Stimulated activated CD8-positive, alpha-beta memory T cell treated with anti-CD3 and anti-CD28 coated beads, Interleukin-4, amount 100 ng/mL, for 24 hours (primary cell): ENCODE measurements around the gene WDR90.
A peak's percentile ranks its signal among the peaks of the same experiment; 100 is the strongest.

Experiments used
- DNase-seq: peaks from one replicate; pipeline ENCODE4 v3.0.0-alpha.2; 2020; ENCODE audit warnings: low read depth

Gene WDR90

DNA sequence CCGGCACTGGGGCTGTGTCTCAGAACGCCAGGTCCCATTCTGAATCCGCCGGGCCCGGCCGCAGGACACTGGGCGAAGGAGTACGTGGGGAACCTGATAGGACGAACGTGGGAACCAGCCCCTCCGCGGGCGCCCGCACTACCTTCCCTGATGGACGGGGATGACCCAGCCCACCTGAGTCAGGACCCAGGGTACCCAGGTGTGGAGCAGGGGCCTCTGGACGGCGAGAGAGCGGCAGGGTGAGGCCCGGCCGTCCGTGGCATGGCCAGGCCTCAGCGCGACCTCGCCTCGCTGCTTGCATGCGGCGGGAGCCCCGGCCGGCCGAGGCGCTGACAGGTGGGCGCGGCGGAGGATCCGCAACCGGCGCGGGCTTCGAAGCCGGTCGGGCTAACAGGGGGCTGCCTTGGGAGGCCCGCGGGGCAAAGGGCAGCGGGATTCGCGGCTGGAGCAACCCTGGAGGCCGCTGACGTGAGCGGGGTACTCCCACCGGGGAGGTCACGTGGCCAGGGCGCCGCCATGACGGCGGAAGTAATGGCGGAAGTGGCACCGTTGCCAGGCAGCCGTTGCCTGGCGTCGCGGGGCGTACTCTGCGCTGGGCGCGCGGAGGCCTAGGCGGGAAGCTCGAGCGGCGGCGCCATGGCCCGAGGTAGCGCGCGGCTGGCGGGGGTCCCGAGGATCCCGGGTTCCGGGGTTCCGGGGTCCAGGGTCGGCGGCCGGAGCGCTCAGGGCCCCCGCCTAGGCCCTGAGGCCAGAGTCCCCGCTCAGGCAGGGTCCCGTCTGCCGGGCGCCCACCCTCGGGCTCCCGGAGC, at the start of gene WDR90:
TSS of gene WDR90 (plus strand) at position 585 of the 809 bp plus-strand sequence. CDS start at position 637, 52 bp downstream.
- peak; percentile 93 for DNase-seq

DNA sequence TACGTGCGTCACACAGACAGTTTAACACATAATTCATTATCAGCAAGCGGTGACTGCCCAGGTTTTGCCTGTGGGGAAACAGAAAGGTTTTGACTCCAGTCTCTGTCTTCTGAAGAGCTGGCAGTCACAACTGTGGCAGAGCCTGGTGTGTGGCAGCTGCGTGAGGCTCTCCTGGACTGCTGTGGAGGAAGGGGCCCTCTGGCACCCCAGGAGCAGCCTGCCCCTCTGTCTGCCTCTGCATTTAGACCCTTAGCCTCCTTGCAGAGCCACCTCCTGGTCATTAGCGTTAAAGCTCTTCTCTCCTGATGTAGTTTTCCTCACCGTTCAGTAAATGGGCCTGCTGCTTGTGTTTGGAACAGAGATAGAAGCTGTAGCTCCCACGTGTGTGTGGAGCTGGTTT, 48.4 kb upstream of the WDR90 start:
- DNase-seq: no peak

DNA sequence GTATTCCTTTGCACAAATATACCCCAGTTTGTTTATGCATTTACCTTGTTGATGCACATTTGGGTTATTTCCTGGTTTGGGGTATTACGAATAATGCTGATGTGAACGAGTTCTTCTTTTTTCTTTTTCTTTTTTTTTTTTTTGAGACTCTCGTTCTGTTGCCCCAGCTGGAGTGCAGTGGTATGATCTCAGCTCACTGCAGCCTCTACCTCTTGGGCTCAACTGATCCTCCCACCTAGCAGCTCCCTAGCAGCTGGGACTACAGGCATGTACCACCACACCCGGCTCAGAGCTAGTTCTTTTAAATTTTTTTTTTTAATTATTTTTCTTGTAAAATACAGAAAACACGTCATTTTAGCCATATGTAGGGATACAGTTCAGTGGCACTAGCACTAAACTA, 45.2 kb upstream of the WDR90 start:
- no peak for DNase-seq

DNA sequence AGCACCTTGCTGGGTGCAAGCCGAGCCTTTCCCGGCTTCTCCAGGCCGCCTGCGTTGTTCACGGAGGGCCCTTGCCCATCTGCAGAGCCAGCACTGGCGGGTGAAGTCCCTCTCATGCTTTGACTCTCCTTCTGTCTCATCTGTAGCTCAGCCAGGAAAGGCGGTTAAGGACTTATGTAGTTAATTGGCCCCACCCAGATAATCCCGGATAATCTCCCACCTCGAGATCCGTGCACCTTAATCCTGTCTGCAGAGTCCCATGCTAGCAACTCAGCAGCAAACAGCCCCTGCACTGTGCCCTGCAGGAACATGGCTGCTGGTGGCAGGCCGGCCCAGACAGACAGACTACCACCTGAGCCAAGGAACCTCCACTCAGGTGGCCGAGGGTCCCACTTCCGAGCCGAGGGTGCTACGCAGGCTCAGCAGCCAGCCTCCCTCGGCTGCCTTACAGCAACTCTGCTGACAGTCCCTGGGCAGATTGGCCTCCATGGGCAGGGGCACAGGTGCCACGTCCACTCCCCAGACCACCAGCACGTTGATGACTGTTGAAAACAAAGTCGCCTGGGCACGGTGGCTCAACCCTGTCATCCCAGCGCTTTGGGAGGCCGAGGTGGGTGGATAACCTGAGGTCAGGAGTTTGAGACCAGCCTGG, 42.4 kb upstream of the WDR90 start:
- DNase-seq: no peak

DNA sequence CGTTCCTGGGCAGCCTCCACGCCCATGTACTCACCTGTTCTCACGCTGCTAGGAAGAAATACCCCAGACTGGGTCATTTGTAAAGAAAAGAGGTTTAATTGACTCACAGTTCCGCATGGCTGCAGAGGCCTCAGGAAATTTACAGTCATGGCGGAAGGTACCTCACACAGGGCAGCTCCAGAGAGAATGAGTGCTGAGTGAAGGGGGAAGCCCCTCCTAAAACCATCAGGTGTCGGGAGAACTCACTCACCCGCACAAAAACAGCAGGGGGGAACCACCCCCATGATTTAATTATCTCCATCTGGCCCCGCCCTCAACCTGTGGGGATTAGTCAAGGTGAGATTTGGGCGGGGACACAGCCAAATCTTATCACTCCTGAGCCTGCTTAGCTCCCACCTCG, 41.1 kb upstream of the WDR90 start:
- no peak for DNase-seq

DNA sequence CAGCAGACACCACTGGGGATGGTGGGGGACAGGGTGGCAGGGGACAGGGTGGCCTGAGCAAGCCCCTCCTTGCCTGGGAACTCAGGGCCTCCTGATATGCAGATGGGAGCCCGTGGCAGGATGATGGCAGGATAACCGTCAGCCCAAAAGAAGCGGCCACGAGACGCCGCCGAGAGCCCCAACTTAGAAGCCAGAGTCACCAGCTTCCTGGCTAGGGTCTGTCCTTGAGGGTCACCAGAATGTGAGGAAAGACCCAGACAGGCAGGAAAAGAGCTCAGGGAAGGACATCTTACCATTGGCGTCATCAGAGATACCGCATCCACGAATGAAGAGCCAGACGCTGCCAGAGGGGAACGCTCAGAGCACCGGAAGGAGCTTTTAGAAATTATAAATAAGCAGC, 39.8 kb upstream of the WDR90 start:
- no peak for DNase-seq

DNA sequence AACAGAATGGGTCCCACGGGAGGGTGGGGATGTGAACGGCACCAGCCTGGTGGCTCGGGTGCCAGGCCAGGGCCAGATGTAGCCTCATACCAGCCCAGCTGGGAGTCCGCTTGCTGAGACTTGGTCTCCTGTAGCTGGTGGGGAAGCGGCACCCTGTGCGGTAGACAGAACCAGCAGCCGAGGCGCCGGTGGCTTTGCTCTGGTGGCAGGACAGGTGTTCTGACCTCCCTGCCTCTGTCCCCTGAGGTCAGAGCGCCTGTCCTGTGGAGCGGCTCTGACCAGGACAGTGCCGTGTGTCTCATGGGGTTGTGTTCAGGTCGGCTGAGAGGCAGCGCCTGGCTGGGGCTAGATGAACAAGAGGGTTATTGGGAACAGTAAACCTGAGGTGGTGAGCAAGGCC, 39.2 kb upstream of the WDR90 start:
- DNase-seq: no peak

DNA sequence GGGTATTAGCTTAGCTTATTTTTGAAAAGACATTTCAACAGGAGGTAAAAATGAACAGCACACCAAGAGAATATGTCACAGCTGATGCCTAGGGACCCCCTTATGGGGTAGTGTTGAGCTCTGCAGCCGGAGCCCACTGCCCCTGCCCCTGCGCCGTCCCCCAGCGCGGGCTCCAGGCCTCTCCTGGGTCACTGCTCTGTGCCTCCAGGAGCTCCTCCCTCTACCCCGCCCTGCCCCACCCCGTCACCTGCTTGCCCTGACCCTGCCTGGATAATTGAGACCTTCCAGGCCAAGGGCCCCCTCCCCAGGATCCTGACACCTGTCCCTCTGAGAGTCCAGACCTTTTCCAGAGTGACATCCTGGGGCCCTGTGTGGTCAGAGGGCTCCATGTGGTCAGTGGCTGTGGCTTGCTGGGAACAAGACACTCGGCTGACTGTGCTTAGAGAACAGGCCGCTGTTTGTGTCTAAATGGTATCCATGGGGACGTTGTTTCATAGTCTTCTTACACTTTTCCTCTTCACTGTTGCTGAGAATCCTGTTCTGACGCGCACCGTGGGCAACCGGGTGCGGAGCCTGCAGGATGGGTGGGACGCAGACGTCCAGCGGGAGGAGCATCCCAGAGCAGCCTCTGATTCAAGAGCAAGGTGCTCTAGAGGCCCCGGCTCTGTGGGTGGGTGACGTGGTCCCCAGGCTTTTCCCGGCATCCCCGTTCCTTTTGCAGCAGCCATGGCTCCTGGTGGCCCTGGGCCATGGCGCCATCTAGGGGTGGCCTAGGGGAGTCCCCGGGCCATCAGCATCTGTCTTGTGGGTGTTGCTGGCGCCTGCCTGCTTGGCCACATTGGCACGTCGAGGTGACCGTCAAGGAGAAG, 38.4 kb upstream of the WDR90 start:
- DNase-seq: peak; percentile 55

DNA sequence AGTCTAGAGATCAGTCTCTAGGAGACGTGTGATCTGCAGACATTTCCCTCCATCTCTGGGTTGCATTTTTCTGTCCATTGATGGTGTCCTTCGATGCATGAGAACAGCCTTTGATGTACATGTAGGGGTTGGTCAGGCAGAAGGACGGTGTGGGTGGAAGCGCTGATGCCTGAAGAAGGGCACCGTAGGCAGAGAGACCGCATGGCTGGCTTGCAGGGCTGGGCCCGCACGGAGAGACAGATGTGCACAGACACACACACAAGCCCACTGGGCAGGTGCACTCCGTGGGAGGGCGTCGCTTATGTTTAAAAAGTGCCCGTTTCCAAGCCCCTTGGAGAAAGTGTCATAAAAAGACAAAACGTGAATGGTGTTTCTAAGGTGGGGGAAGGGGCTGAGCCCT, 34.0 kb upstream of the WDR90 start:
- DNase-seq: no peak

DNA sequence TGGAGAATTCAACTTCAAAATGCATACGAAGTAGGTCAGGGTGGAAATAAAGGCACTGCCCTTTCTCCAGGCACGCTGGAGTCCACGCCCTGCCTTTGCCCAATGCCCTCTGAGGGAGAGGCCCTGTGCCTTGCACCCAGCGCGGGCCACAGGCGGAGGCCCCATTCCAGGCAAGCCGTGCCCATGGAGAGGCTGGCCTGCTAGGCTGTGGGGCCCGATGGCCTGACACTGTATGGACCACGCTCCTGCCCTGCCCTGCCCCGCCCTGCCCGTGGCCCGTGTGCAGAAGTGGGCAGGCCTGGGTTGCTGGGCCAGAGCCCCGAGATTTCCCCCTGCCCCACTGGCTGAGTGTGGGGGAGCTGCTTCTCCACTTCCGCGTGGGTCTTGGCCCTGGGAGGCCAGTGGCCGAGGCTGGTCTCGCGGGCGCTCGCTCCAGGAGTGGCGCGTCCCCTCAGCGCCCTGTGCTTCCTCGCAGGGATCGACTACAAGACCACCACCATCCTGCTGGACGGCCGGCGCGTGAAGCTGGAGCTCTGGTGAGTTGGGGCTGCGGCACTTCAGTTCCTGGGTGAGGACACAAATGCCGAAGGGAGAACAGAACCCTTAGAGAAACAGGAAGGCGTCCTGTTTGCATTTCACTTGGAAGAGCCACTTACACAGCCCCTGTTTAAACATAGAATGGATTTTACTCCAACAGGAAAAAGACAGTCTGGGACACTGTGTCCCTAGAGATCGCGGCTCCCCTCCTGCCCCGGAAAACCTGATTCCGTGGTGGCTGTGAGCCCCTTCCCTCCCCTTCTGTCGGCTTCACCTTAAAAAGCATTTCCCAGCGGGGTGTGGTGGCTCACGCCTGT, 32.2 kb upstream of the WDR90 start:
- no peak for DNase-seq

DNA sequence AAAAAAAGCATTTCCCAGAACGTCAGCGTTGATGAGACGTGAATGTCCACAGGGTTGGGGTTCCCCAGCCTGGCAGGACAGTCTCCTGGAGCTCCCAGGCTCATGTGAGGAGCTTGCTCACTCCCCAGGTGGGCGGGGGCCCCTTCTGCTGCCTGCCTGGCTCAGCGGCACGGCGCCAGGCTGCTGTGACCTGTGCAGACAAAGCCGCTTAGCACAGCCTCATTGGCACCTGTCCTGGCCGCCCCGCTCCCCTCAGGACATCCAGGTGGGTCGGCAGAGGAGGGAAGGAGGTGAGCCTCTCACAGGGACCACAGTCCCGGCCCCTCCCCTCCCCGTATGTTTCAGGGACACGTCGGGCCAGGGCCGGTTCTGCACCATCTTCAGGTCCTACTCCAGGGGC, 31.3 kb upstream of the WDR90 start:
- no peak for DNase-seq

DNA sequence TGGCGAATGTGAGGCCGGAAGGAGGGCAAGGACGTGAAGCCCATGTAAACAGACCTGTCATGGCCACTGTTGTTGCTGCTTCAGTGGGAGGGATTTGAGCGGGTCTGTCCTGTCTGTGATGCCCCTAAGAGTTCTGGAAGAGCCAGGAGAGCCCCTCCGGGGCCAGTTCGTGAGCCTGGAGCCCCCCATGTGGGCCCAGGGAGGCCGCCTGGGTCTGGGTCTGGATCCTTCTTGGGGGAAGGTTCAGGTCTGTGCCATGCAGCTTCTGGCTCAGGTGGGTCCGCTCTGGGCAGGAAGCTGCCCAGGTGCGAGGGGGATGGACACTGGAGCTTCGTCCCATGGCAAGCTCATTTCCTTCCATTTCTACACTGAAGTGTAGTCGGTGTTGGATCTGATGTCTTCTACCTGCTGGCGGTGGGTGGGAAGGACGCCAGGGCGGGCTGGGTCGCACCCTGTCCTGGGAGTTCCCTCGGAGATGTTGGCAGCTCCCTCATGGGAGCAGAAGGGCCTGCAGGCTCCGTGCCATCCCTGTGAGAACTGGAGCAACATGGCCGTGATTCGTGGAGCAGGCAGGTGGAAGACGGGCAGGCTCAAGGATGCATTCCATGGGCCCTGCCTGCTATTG, 29.6 kb upstream of the WDR90 start:
- no peak for DNase-seq

DNA sequence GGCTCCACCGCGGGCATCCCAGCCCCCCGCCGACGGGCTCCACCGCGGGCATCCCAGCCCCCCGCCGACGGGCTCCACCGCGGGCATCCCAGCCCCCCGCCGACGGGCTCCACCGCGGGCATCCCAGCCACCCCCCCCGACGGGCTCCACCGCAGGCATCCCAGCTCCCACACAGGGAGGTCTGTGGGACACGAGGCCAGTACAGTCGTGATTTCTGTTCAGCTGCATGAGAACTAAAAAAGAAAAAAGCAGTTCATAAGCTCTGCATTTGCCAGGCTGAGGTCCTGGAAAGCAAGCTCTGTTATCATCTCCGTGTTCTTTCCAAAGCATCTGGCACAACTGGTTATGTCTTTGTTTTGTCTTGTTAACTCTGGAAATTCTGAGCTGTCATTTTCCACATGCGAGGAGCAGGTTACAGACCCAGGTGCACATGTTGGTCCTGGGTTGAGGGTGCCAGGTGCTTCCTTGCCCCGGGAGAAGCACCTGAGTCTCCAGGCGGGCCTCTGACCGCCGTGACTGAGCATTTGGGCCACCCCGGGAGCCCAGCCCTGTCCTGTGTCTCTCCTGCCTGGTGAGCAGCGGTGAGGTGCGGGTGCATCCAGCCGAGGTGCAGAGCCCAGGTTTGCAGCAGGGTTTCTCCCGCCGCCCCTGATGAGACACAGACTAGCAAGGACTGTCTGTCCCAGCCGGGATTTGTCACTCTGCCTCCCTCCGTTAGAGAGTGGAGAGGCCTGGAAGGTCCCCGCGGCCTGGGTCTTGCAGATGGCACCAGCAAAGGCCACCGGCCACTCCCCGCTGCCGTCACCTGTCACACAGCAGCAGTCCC, 28.3 kb upstream of the WDR90 start:
- DNase-seq: no peak

DNA sequence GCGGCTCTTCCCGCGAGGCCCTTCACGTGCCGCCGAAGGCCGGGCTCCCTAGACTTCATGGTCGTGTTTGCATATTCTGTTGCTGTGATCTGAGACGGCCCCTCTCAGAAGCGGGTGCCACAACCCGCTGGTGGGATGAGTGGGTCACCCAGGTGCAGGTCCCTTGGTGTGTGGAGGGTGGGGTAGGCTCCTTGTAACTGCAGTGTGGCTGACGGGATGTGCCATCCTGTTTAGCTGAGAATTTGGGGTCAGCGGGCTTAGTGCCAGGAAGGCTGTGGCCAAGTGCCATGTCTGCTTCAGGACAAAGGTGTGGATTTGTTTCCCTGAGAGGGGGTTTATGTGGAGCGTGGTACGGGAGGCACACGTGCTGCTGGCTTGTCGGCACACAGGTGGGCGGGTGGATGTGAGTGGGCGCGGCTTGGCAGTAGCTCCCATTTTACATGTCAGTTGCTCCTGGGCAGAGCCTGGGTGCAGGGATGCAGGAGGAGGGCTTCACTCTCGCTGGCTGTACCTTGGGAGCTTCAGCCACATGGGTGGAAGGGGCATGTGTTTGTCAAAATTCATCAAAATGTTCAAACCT, 27.5 kb upstream of the WDR90 start:
- DNase-seq: no peak

DNA sequence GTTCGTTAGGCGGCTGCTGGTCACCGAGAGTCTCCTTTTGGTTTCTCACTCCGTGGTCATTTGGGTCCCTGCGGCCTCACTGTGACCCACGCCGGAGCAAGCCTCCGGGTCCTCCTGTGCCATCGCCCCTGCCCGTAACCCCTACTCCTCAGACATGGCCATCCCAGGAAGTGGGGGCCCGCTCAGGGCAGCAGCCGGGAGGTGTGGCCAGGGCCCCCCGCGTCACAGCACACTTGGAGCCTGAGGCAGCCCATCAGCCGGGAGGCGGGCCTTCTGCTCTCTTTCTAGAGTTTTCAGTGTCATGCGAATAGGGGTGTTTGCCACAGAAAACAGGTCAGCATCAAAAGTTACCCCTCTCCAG, 26.3 kb upstream of the WDR90 start:
- DNase-seq: no peak

DNA sequence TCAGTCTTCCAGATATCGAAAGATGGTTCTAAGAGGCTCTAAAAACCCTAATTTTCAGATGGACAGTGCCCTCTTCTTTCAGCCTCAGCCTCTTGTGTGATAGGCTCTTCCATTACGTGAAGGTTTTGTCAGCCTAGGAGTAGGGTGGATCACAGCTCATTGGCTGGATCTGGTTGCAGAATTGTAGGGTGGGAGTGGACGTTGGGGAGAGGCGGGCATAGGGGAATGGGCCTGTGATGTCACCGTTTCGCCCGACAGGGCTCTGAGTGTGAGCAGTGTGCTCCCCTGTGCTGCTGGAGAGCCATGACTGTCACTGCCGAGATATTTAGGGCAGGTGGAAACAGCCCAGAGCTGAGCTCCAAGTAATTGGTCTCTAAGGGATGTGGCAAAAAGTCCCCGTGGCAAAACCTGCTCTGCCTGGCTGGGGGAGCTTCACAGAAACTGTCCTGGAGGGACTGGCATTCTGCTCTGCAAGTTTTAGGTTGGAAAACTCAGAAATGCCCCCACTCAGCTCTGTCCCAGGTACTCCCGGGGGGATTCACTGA, 24.6 kb upstream of the WDR90 start:
- no peak for DNase-seq

DNA sequence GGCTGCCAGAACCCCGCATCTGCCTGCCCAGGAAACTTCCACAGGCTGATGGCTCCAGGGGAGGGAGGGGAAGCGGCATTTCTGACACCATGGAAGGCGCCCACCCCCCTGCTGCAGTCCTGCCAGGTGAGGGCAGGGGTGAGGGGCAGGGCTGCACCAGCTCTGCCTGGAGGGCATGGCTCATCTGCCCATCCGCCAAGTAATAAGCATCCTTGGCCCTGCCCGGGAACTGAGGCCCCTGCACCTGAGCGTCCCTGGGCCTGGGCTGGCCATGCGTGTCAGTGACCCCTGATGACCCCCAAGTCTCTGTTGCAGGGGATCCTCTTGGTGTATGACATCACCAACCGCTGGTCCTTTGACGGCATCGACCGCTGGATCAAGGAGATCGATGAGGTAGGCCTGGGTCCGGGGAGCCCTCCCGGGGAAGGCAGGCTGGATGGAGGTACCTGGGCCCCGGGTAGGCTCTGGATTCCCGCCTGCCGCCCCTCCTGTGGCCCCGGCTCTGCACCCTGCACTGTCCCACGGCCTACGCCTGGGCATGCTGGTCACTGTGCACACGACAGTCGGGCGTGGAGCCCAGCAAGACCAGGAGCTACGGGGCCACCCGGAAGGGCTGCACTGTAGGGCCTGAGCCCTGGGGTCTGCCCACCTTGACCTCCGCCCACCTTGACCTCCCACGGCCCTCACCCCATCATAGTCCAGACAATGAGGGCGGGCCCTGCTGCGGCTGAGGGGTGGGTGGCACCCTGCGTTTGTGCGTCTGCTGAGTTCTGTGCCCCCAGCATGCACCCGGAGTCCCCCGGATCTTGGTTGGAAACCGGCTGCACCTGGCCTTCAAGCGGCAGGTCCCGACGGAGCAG, 23.8 kb upstream of the WDR90 start:
- DNase-seq: no peak

DNA sequence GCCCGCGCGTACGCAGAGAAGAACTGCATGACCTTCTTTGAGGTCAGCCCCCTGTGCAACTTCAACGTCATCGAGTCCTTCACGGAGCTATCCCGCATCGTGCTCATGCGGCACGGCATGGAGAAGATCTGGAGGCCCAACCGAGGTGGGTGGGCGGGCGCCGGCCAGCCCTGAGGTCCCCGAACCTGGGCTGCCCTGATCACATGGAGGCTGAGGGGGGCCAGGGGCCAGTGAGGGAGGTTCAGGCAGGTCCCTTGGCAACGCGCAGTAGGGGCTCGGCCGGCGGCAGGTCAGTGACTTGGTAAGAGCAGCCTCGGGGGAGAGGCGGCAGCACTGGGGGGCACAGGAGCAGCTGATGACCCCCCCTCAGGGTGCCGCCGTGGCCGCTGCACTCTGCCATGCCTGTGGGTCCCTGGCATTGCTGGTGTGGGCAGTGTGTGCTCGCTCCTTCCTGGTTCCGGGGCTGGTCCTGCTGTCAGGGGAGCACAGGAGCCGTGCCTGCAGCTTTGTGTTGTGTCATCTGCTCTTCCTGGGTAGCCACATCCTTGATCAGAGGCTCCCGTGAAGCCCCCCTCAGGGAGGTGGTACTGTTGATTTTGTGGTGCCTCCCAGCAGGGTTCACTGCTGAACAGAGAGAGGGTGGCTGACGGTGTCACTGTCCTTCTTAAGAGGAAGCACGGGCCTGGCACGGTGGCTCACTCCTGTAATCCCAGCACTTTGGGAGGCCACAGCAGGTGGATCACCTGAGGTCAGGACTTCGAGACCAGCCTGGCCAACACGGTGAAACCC, 23.0 kb upstream of the WDR90 start:
- DNase-seq: no peak
